ENCODE results near the gene C20orf96.

Gene C20orf96

GRCh38 chr20:309841-310644 lies 19.5 kb upstream of the C20orf96 start:
- peaks cover 0 to 11% of the 10 kb centered on the region in 2 donors for H3K4me1 ChIP-seq (ENCODE audit: control insufficient read depth in 1 of 2, insufficient read depth in 2 of 2, low read length in 2 of 2)
- H3K36me3 ChIP-seq (ENCODE audit: control insufficient read depth in 1 of 2, insufficient read depth in 2 of 2, low read length in 2 of 2) = peaks cover 0 to 4% of the 10 kb centered on the region in 2 donors
- peak overlapping the region; percentile 76 for H3K27ac ChIP-seq (ENCODE audit: low read length)
- no peaks in the 10 kb centered on the region for H3K27me3 ChIP-seq (ENCODE audit: low read depth, low read length)
- peak overlapping the region; percentile 54 to 73 for H3K4me3 ChIP-seq (ENCODE audit: low read depth in 1 of 2, low read length in 2 of 2)
- no peaks in the 10 kb centered on the region for H3K9me3 ChIP-seq (ENCODE audit: control insufficient read depth in 1 of 2, low read length in 2 of 2)

- Histone ChIP-seq H3K4me3 (ENCODE audit: low read depth in 1 of 2, low read length in 2 of 2) (peak overlapping the region; percentile 54 to 73), H3K36me3 (ENCODE audit: control insufficient read depth in 1 of 2, insufficient read depth in 2 of 2, low read length in 2 of 2) (peaks cover 0 to 4% of the 10 kb centered on the region in 2 donors), H3K27me3 (ENCODE audit: low read depth, low read length) (no peaks in the 10 kb centered on the region), H3K4me1 (ENCODE audit: control insufficient read depth in 1 of 2, insufficient read depth in 2 of 2, low read length in 2 of 2) (peaks cover 0 to 11% of the 10 kb centered on the region in 2 donors), H3K27ac (ENCODE audit: low read length) (peak overlapping the region; percentile 76), H3K9me3 (ENCODE audit: control insufficient read depth in 1 of 2, low read length in 2 of 2) (no peaks in the 10 kb centered on the region)
These were observed 18.8 kb upstream of the C20orf96 start for GRCh38 chr20:309306-309840.

GRCh38 chr20:308427-309038 lies 18.0 kb upstream of the C20orf96 start:
- Histone ChIP-seq H3K27me3 (ENCODE audit: low read depth, low read length) (no peaks in the 10 kb centered on the region), H3K27ac (ENCODE audit: low read length) (no peak overlapping the region), H3K4me3 (ENCODE audit: low read depth in 1 of 2, low read length in 2 of 2) (no peak overlapping the region), H3K9me3 (ENCODE audit: control insufficient read depth in 1 of 2, low read length in 2 of 2) (no peaks in the 10 kb centered on the region), H3K4me1 (ENCODE audit: control insufficient read depth in 1 of 2, insufficient read depth in 2 of 2, low read length in 2 of 2) (peaks cover 0 to 11% of the 10 kb centered on the region in 2 donors), H3K36me3 (ENCODE audit: control insufficient read depth in 1 of 2, insufficient read depth in 2 of 2, low read length in 2 of 2) (peaks cover 0 to 4% of the 10 kb centered on the region in 2 donors)

- Histone ChIP-seq H3K36me3 (ENCODE audit: control insufficient read depth in 1 of 2, insufficient read depth in 2 of 2, low read length in 2 of 2) (peaks cover 0 to 4% of the 10 kb centered on the region in 2 donors), H3K27ac (ENCODE audit: low read length) (no peak overlapping the region), H3K9me3 (ENCODE audit: control insufficient read depth in 1 of 2, low read length in 2 of 2) (no peaks in the 10 kb centered on the region), H3K4me3 (ENCODE audit: low read depth in 1 of 2, low read length in 2 of 2) (no peak overlapping the region), H3K27me3 (ENCODE audit: low read depth, low read length) (no peaks in the 10 kb centered on the region), H3K4me1 (ENCODE audit: control insufficient read depth in 1 of 2, insufficient read depth in 2 of 2, low read length in 2 of 2) (peaks cover 7 to 24% of the 10 kb centered on the region in 2 donors)
These were observed 15.2 kb upstream of the C20orf96 start for GRCh38 chr20:305745-306144.

GRCh38 chr20:301886-302848 lies 11.6 kb upstream of the C20orf96 start:
- Histone ChIP-seq H3K9me3 (ENCODE audit: control insufficient read depth in 1 of 2, low read length in 2 of 2) (no peaks in the 10 kb centered on the region), H3K4me3 (ENCODE audit: low read depth in 1 of 2, low read length in 2 of 2) (no peak overlapping the region), H3K27ac (ENCODE audit: low read length) (no peak overlapping the region), H3K36me3 (ENCODE audit: control insufficient read depth in 1 of 2, insufficient read depth in 2 of 2, low read length in 2 of 2) (no peaks in the 10 kb centered on the region), H3K4me1 (ENCODE audit: control insufficient read depth in 1 of 2, insufficient read depth in 2 of 2, low read length in 2 of 2) (peaks cover 24 to 35% of the 10 kb centered on the region in 2 donors), H3K27me3 (ENCODE audit: low read depth, low read length) (no peaks in the 10 kb centered on the region)

- peak overlapping the region; percentile 28 to 97 for H3K4me3 ChIP-seq (ENCODE audit: low read depth in 1 of 2, low read length in 2 of 2)
- no peaks in the 10 kb centered on the region for H3K36me3 ChIP-seq (ENCODE audit: control insufficient read depth in 1 of 2, insufficient read depth in 2 of 2, low read length in 2 of 2)
- no peaks in the 10 kb centered on the region for H3K9me3 ChIP-seq (ENCODE audit: control insufficient read depth in 1 of 2, low read length in 2 of 2)
- H3K27ac ChIP-seq (ENCODE audit: low read length) = peak overlapping the region; percentile 19
- H3K27me3 ChIP-seq (ENCODE audit: low read depth, low read length) = no peaks in the 10 kb centered on the region
- peaks cover 28 to 39% of the 10 kb centered on the region in 2 donors for H3K4me1 ChIP-seq (ENCODE audit: control insufficient read depth in 1 of 2, insufficient read depth in 2 of 2, low read length in 2 of 2)
These were observed 9.9 kb upstream of the C20orf96 start for GRCh38 chr20:300345-300990.

GRCh38 chr20:298776-299391 lies 8.3 kb upstream of the C20orf96 start:
- peak overlapping the region; percentile 95 for H3K27ac ChIP-seq (ENCODE audit: low read length)
- H3K4me1 ChIP-seq (ENCODE audit: control insufficient read depth in 1 of 2, insufficient read depth in 2 of 2, low read length in 2 of 2) = peaks cover 28 to 39% of the 10 kb centered on the region in 2 donors
- H3K27me3 ChIP-seq (ENCODE audit: low read depth, low read length) = no peaks in the 10 kb centered on the region
- H3K9me3 ChIP-seq (ENCODE audit: control insufficient read depth in 1 of 2, low read length in 2 of 2) = no peaks in the 10 kb centered on the region
- H3K4me3 ChIP-seq (ENCODE audit: low read depth in 1 of 2, low read length in 2 of 2) = peak overlapping the region; percentile 95 to 97
- no peaks in the 10 kb centered on the region for H3K36me3 ChIP-seq (ENCODE audit: control insufficient read depth in 1 of 2, insufficient read depth in 2 of 2, low read length in 2 of 2)

- Histone ChIP-seq H3K4me3 (ENCODE audit: low read depth in 1 of 2, low read length in 2 of 2) (peak overlapping the region; percentile 95 to 97), H3K36me3 (ENCODE audit: control insufficient read depth in 1 of 2, insufficient read depth in 2 of 2, low read length in 2 of 2) (no peaks in the 10 kb centered on the region), H3K27me3 (ENCODE audit: low read depth, low read length) (no peaks in the 10 kb centered on the region), H3K27ac (ENCODE audit: low read length) (peak overlapping the region; percentile 95), H3K4me1 (ENCODE audit: control insufficient read depth in 1 of 2, insufficient read depth in 2 of 2, low read length in 2 of 2) (peaks cover 28 to 39% of the 10 kb centered on the region in 2 donors), H3K9me3 (ENCODE audit: control insufficient read depth in 1 of 2, low read length in 2 of 2) (no peaks in the 10 kb centered on the region)
These were observed 7.6 kb upstream of the C20orf96 start for GRCh38 chr20:297925-298775.

GRCh38 chr20:297098-297924 lies 6.8 kb upstream of the C20orf96 start, which contains the start of gene ZCCHC3:
Gene ZCCHC3, plus strand, starts transcription at chr20:297570. Its CDS starts 17 bp downstream, at chr20:297587.
- Histone ChIP-seq H3K27ac (ENCODE audit: low read length) (peak within 1 kb of the TSS; percentile 95), H3K36me3 (ENCODE audit: control insufficient read depth in 1 of 2, insufficient read depth in 2 of 2, low read length in 2 of 2) (no peaks in the 10 kb centered on the region), H3K4me1 (ENCODE audit: control insufficient read depth in 1 of 2, insufficient read depth in 2 of 2, low read length in 2 of 2) (peaks cover 28 to 39% of the 10 kb centered on the region in 2 donors), H3K27me3 (ENCODE audit: low read depth, low read length) (no peaks in the 10 kb centered on the region), H3K9me3 (ENCODE audit: control insufficient read depth in 1 of 2, low read length in 2 of 2) (no peaks in the 10 kb centered on the region), H3K4me3 (ENCODE audit: low read depth in 1 of 2, low read length in 2 of 2) (peak within 1 kb of the TSS; percentile 95 to 97)
